Sigmoid colon (tissue), 7 donors: ENCODE measurements around the gene SCAI. TPM values are rescaled to one million over a fixed set of nuclear protein-coding genes. Genes with fewer than 3 reads are reported as not detected.

Source experiments
- DNase-seq: peaks from one replicate; pipeline ENCODE4 v3.0.0-alpha.2; 2019
- H3K27ac ChIP-seq, 4 donors: fragments of 200-600 bp; sonication (generic); one replicate each; pipeline ENCODE4 v1.5.1; 2016 to 2019; ENCODE audit warnings: mild to moderate bottlenecking in 1 of 4
- H3K27me3 ChIP-seq, 3 donors: fragments of 200-600 bp; sonication (generic); one replicate each; pipeline ENCODE4 v1.5.1; 2019; ENCODE audit warnings: mild to moderate bottlenecking in 1 of 3
- H3K36me3 ChIP-seq, 4 donors: fragments of 200-600 bp; sonication (generic); one replicate each; pipeline ENCODE4 v1.5.1; 2016 to 2019
- H3K4me1 ChIP-seq, 4 donors: fragments of 200-600 bp; sonication (generic); one replicate each; pipeline ENCODE4 v1.5.1; 2017 to 2019
- H3K4me3 ChIP-seq, 4 donors: fragments of 200-600 bp; sonication (generic); one replicate each; pipeline ENCODE4 v1.5.1; 2017 to 2019; ENCODE audit warnings: mild to moderate bottlenecking in 2 of 4, moderate library complexity in 1 of 4
- H3K9me3 ChIP-seq, 4 donors: fragments of 200-600 bp in 3 of 4; sonication (generic) in 3 of 4; one replicate each; pipeline versions ENCODE4 v1.5.1 to v1.6.1; 2013 to 2019
- EP300 ChIP-seq, 4 donors: sonication (generic); formaldehyde crosslinking; IDR thresholded peaks; one replicate each; pipeline ENCODE4 v1.6.1; 2017; ENCODE audit warnings: antibody characterized with exemption in 4 of 4
- POLR2A ChIP-seq, 2 donors: fragments of 450-650 bp; IDR thresholded peaks; one replicate each; pipeline ENCODE4 v1.6.1; 2016; ENCODE audit warnings: antibody characterized with exemption in 2 of 2, mild to moderate bottlenecking in 2 of 2, moderate library complexity in 2 of 2
- POLR2AphosphoS5 ChIP-seq, 4 donors: sonication (generic); formaldehyde crosslinking; IDR thresholded peaks; one replicate each; pipeline ENCODE4 v1.6.1; 2017; ENCODE audit warnings: antibody characterized with exemption in 4 of 4
- WGBS, 2 donors: extraction: QIAGEN DNeasy Blood & Tissue Kit; methylation state at CpG; one replicate each; pipeline ENCODE4 v1.1.7; 2013; 5-methylcytosine and 5-hydroxymethylcytosine counted together
- intact Hi-C: fragments of 100-400 bp; cut with DNase I; formaldehyde crosslinking; loops from one replicate; pipeline ENCODE4 v1.15.1; 2023
- polyA plus RNA-seq, 3 donors: library from polyadenylated mRNA; stranded (reverse); fragments of 200-250 nt; gene quantifications; one replicate each; pipeline ENCODE4 v1.2.3, GENCODE V29; 2013
- total RNA-seq, 4 donors: library from RNA; depleted of rRNA; stranded (reverse); fragments of >200 nt; gene quantifications; one replicate each; pipeline ENCODE4 v1.1.0, GENCODE V29; 2016
- TF ChIP-seq, protein P1 (sequence below), 4 experiments: fragments of 450-650 bp in 3 of 4; fragments of 200-600 bp in 1 of 4; IDR thresholded peaks; one replicate each; pipeline ENCODE4 v1.5.1; 2016 to 2019; ENCODE audit warnings: antibody characterized with exemption in 4 of 4, mild to moderate bottlenecking in 3 of 4, moderate library complexity in 2 of 4
- donor health status: healthy with polysubstance abuse.
- donor health status: Bipolar disorder and iron deficiency.
- donor health status: healthy.

SCAI gene
- total and polyA plus RNA-seq, 7 donors, result under 0.01 to 15.8 (median 5.4) TPM

GRCh38 chr9:125151730-125152129, 8.4 kb upstream of the SCAI start:
- TF ChIP-seq POLR2A (IDR thresholded peaks at IDR 0.05) (no peak), POLR2AphosphoS5 (IDR thresholded peaks at IDR 0.05) (no peak), EP300 (IDR thresholded peaks at IDR 0.05) (no peak)
- TF ChIP-seq, protein P1, sequence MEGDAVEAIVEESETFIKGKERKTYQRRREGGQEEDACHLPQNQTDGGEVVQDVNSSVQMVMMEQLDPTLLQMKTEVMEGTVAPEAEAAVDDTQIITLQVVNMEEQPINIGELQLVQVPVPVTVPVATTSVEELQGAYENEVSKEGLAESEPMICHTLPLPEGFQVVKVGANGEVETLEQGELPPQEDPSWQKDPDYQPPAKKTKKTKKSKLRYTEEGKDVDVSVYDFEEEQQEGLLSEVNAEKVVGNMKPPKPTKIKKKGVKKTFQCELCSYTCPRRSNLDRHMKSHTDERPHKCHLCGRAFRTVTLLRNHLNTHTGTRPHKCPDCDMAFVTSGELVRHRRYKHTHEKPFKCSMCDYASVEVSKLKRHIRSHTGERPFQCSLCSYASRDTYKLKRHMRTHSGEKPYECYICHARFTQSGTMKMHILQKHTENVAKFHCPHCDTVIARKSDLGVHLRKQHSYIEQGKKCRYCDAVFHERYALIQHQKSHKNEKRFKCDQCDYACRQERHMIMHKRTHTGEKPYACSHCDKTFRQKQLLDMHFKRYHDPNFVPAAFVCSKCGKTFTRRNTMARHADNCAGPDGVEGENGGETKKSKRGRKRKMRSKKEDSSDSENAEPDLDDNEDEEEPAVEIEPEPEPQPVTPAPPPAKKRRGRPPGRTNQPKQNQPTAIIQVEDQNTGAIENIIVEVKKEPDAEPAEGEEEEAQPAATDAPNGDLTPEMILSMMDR (IDR thresholded peaks at IDR 0.05), result no peak
- Histone ChIP-seq H3K9me3 (no peaks in the 10 kb centered on the region), H3K27ac (no peak overlapping the region), H3K36me3 (peaks cover 2 to 71% (median 31%) of the 10 kb centered on the region in 4 donors), H3K27me3 (no peaks in the 10 kb centered on the region), H3K4me3 (no peak overlapping the region), H3K4me1 (peaks cover 0 to 13% (median 8%) of the 10 kb centered on the region in 4 donors)
- intact Hi-C loops, result no loop called here
- no peak for DNase-seq
- WGBS, 2 donors, result 94 to 96% methylated on average over 2 of the region's 2 CpGs

DNA sequence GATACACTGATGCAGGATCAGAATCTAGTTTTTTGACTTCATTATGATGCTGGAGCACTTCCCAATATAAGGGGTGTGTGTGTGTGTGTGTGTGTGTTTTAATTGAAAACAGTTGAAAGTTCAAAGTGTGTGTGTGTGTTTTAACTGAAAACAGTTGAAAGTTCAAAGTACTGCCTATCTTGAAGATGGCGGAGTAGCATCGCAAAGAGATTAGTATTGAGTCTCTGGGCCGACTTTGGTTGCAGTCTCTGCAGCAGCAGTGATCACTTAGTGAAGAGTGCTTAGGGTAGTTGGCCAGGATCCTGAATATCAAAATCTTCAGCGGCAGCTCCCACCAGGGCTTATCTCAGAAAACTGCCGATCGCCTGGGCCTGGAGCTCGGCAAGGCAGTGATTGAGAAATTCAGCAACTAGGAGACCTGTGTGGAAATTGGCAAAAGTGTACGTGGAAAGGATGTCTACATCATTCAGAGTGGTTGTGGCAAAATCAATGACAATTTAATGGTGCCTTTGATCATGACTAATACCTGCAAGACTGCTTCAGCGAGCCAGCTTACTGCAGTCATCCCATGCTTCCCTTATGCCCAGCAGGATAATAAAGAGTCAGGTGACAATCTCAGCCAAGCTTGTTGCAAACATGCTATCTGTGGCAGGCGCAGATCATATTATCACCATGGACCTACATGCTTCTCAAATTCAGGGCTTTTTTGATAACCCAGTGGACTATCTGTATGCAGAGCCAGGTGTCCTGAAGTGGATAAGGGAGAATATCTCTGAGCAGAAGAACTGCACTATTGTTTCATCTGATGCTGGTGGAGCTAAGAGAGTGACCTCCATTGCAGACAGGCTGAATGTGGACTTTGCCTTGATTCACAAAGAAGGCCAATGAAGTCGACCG, 7.3 kb upstream of the SCAI start:
- no peak overlapping the region for H3K4me3 ChIP-seq
- DNase-seq, result no peak
- no peak overlapping the region for H3K27ac ChIP-seq
- WGBS, 2 donors, result 86 to 93% methylated on average over 12 of the region's 12 CpGs
- intact Hi-C loops, result no loop called here
- H3K4me1 ChIP-seq, result peaks cover 0 to 25% (median 14%) of the 10 kb centered on the region in 4 donors
- TF ChIP-seq POLR2AphosphoS5 (IDR thresholded peaks at IDR 0.05) (no peak), EP300 (IDR thresholded peaks at IDR 0.05) (no peak), POLR2A (IDR thresholded peaks at IDR 0.05) (no peak)
- peaks cover 2 to 68% (median 31%) of the 10 kb centered on the region in 4 donors for H3K36me3 ChIP-seq
- no peaks in the 10 kb centered on the region for H3K27me3 ChIP-seq
- no peaks in the 10 kb centered on the region for H3K9me3 ChIP-seq

GRCh38 chr9:125147401-125147951, 4.1 kb upstream of the SCAI start:
- 84 to 92% methylated on average over 3 of the region's 3 CpGs for WGBS, 2 donors
- H3K4me1 ChIP-seq, result peaks cover 0 to 38% (median 23%) of the 10 kb centered on the region in 4 donors
- no peaks in the 10 kb centered on the region for H3K27me3 ChIP-seq
- intact Hi-C loops, result loop anchor here (2.0 kb wide), 1 partner anchor 41 kb away; the partner anchor contains the start of gene PPP6C
- peak overlapping the region in 3 of 4 donors; percentile 51 to 67 (median 58) for H3K27ac ChIP-seq
- no peak for DNase-seq
- H3K4me3 ChIP-seq, result no peak overlapping the region
- no peaks in the 10 kb centered on the region for H3K9me3 ChIP-seq
- H3K36me3 ChIP-seq, result peaks cover 2 to 38% (median 23%) of the 10 kb centered on the region in 4 donors
- TF ChIP-seq, protein P1 (IDR thresholded peaks at IDR 0.05), result no peak
- TF ChIP-seq POLR2AphosphoS5 (IDR thresholded peaks at IDR 0.05) (no peak), POLR2A (IDR thresholded peaks at IDR 0.05) (no peak), EP300 (IDR thresholded peaks at IDR 0.05) (no peak)

DNA sequence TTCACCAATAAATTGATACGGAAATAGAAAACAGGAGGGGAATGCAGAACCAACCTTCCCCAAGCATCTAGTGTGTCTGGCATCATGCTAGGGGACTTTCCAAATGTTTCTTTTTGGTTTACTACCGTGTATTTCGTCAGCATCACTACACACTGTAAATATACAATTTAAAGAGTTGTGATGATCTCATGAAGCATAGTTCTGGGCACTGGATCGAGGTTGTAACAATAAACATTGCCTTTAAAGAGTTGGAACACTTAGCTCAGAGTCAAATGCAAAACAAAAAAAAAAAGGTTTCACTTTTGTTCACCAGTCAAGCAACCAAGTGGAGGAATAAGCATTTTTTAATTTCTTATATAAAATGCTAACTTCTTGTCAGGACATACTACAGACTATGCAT, 2.9 kb upstream of the SCAI start:
- no peaks in the 10 kb centered on the region for H3K27me3 ChIP-seq
- intact Hi-C loops, result loop anchor here (2.0 kb wide), 1 partner anchor 43 kb away; the partner anchor contains the start of gene PPP6C
- TF ChIP-seq POLR2AphosphoS5 (IDR thresholded peaks at IDR 0.05), result peak in 3 of 4 donors; percentile 10 to 46 (median 35)
- TF ChIP-seq, protein P1 (IDR thresholded peaks at IDR 0.05), result no peak
- peak in 2 of 4 donors; percentile 13 to 62 for TF ChIP-seq EP300 (IDR thresholded peaks at IDR 0.05)
- no peak for TF ChIP-seq POLR2A (IDR thresholded peaks at IDR 0.05)
- H3K4me3 ChIP-seq, result no peak overlapping the region
- DNase-seq, result no peak
- no peaks in the 10 kb centered on the region for H3K9me3 ChIP-seq
- peaks cover 0 to 50% (median 28%) of the 10 kb centered on the region in 4 donors for H3K4me1 ChIP-seq
- H3K27ac ChIP-seq, result peak overlapping the region; percentile 8 to 67 (median 54)
- 22 to 53% methylated on average over 4 of the region's 4 CpGs for WGBS, 2 donors
- peaks cover 2 to 25% (median 12%) of the 10 kb centered on the region in 4 donors for H3K36me3 ChIP-seq

- no peak for TF ChIP-seq EP300 (IDR thresholded peaks at IDR 0.05)
- no peak for TF ChIP-seq POLR2AphosphoS5 (IDR thresholded peaks at IDR 0.05)
- TF ChIP-seq, protein P1 (IDR thresholded peaks at IDR 0.05), result no peak
- no peak for TF ChIP-seq POLR2A (IDR thresholded peaks at IDR 0.05)
- intact Hi-C loops, result no loop called here
- H3K4me1 ChIP-seq, result peaks cover 0 to 51% (median 30%) of the 10 kb centered on the region in 4 donors
- H3K4me3 ChIP-seq, result no peak overlapping the region
- no peaks in the 10 kb centered on the region for H3K27me3 ChIP-seq
- H3K36me3 ChIP-seq, result peaks cover 0 to 17% (median 5%) of the 10 kb centered on the region in 4 donors
- DNase-seq, result no peak
- 77 to 81% methylated on average over 4 of the region's 4 CpGs for WGBS, 2 donors
- H3K9me3 ChIP-seq, result no peaks in the 10 kb centered on the region
- peak overlapping the region in 3 of 4 donors; percentile 35 to 67 (median 51) for H3K27ac ChIP-seq
These were observed 2.1 kb upstream of the SCAI start for GRCh38 chr9:125145425-125145824.
